Astrocyte (in vitro differentiated cells and primary cell): Measurements from ENCODE around the gene NLGN1. TPM values are rescaled to one million over a fixed set of nuclear protein-coding genes. Genes with fewer than 3 reads are reported as not detected.

Experiments used
- DNase-seq: peaks from one replicate; pipeline ENCODE4 v3.0.0-alpha.2; 2010; ENCODE audit warnings: low read depth
- FAIRE-seq: peaks from 2 replicates; lab custom pipeline; 2011; peaks lifted over from hg19 to GRCh38; lab: Jason Lieb, UNC
- H2AFZ ChIP-seq: 2 replicates; pipeline ENCODE4 v1.6.0; 2012; ENCODE audit warnings: low read depth, low read length, inconsistent platforms
- H3K27ac ChIP-seq: 2 replicates; pipeline ENCODE4 v1.5.1; 2011; ENCODE audit warnings: low read depth, low read length, inconsistent platforms
- H3K27me3 ChIP-seq: 2 replicates; pipeline ENCODE4 v1.6.0; 2011; ENCODE audit warnings: low read length, inconsistent platforms; ENCODE audit not compliant: insufficient read depth
- H3K36me3 ChIP-seq: 2 replicates; pipeline ENCODE4 v1.5.1; 2011; ENCODE audit warnings: low read length, inconsistent platforms; ENCODE audit not compliant: insufficient read depth
- H3K4me1 ChIP-seq: 2 replicates; pipeline ENCODE4 v1.5.1; 2011; ENCODE audit warnings: low read length, inconsistent platforms; ENCODE audit not compliant: insufficient read depth
- H3K4me2 ChIP-seq: 2 replicates; pipeline ENCODE4 v1.6.0; 2012; ENCODE audit warnings: low read length, inconsistent platforms
- H3K4me3 ChIP-seq: 2 replicates; pipeline ENCODE4 v1.5.1; 2011; ENCODE audit warnings: low read depth, mild to moderate bottlenecking, low read length, inconsistent platforms; ENCODE audit not compliant: insufficient read depth
- H3K79me2 ChIP-seq: 2 replicates; pipeline ENCODE4 v1.6.0; 2012; ENCODE audit warnings: mild to moderate bottlenecking, low read length, inconsistent platforms; ENCODE audit not compliant: insufficient read depth
- H3K9ac ChIP-seq: 2 replicates; pipeline ENCODE4 v1.6.0; 2012; ENCODE audit warnings: mild to moderate bottlenecking, low read length, inconsistent platforms
- H3K9me3 ChIP-seq: 2 replicates; pipeline ENCODE4 v1.5.1; 2012; ENCODE audit warnings: low read depth, mild to moderate bottlenecking, low read length, inconsistent platforms; ENCODE audit not compliant: insufficient read depth
- H4K20me1 ChIP-seq: 2 replicates; pipeline ENCODE4 v1.6.0; 2012; ENCODE audit warnings: low read length, inconsistent platforms; ENCODE audit not compliant: insufficient read depth
- H3K27ac Mint-ChIP-seq: one replicate; pipeline ENCODE4 v1.8.0; 2021; ENCODE audit warnings: mild to moderate bottlenecking, mixed read lengths; ENCODE audit not compliant: unreplicated experiment
- H3K27me3 Mint-ChIP-seq: one replicate; pipeline ENCODE4 v1.8.0; 2021; ENCODE audit warnings: low read depth, mixed read lengths; ENCODE audit not compliant: unreplicated experiment
- H3K36me3 Mint-ChIP-seq: one replicate; pipeline ENCODE4 v1.8.0; 2021; ENCODE audit warnings: low read depth, mixed read lengths; ENCODE audit not compliant: unreplicated experiment
- H3K4me1 Mint-ChIP-seq: one replicate; pipeline ENCODE4 v1.8.0; 2021; ENCODE audit warnings: low read depth, mixed read lengths; ENCODE audit not compliant: unreplicated experiment
- H3K4me3 Mint-ChIP-seq: one replicate; pipeline ENCODE4 v1.8.0; 2021; ENCODE audit warnings: mild to moderate bottlenecking, moderate library complexity, mixed read lengths; ENCODE audit not compliant: unreplicated experiment
- H3K9me3 Mint-ChIP-seq: one replicate; pipeline ENCODE4 v1.8.0; 2021; ENCODE audit warnings: mild to moderate bottlenecking, mixed read lengths; ENCODE audit not compliant: unreplicated experiment
- EZH2 ChIP-seq: IDR thresholded peaks from 2 replicates; pipeline ENCODE4 v1.6.1; 2012; ENCODE audit warnings: mild to moderate bottlenecking, low read length, inconsistent platforms; ENCODE audit not compliant: insufficient read depth
- total RNA-seq: library from RNA; stranded (reverse); gene quantifications from 2 replicates; pipeline ENCODE4 v1.2.1, GENCODE V29; 2021
- TF ChIP-seq, protein P1 (sequence below): IDR thresholded peaks from 2 replicates; pipeline ENCODE4 v1.5.1; 2011; ENCODE audit warnings: low read depth, mild to moderate bottlenecking, inconsistent platforms, low read length, moderate library complexity; ENCODE audit not compliant: insufficient read depth

Gene NLGN1
- total RNA-seq, 1 donor from 2014 or later: 1.2 TPM

DNA sequence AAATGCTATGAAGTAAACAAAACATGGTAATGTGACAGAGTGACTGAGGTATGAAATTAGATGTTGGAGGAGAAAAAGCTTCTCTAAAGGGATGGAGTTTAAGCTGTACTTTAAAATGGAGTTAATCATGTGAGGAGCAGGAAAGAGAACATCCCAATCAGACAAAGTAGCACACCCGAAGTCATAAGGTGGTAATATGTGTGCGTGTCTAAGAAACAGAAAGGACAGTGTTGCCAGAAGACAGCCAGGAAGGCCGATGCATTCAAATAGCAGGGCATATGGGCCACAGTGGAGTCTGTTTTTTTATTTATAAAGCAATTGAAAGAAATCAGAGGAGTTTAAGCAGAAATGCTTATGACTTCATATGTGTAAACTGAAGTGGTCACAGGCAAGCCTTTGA lies 376.3 kb downstream of the NLGN1 start:
- Histone ChIP-seq H3K4me3 (no peak overlapping the region), H3K9me3 (no peaks in the 10 kb centered on the region), H3K27ac (no peak overlapping the region), H3K9ac (no peak overlapping the region), H4K20me1 (no peaks in the 10 kb centered on the region), H2AFZ (no peak overlapping the region), H3K27me3 (no peaks in the 10 kb centered on the region), H3K4me2 (no peak overlapping the region), H3K36me3 (no peaks in the 10 kb centered on the region), H3K4me1 (no peaks in the 10 kb centered on the region), H3K79me2 (no peaks in the 10 kb centered on the region)
- Mint-ChIP-seq H3K27me3 (no peaks in the 10 kb centered on the region), H3K4me3 (no peak overlapping the region), H3K4me1 (peaks cover 3% of the 10 kb centered on the region), H3K9me3 (no peaks in the 10 kb centered on the region), H3K27ac (no peak overlapping the region), H3K36me3 (no peaks in the 10 kb centered on the region)
- TF ChIP-seq EZH2: no peak
- TF ChIP-seq, protein P1, sequence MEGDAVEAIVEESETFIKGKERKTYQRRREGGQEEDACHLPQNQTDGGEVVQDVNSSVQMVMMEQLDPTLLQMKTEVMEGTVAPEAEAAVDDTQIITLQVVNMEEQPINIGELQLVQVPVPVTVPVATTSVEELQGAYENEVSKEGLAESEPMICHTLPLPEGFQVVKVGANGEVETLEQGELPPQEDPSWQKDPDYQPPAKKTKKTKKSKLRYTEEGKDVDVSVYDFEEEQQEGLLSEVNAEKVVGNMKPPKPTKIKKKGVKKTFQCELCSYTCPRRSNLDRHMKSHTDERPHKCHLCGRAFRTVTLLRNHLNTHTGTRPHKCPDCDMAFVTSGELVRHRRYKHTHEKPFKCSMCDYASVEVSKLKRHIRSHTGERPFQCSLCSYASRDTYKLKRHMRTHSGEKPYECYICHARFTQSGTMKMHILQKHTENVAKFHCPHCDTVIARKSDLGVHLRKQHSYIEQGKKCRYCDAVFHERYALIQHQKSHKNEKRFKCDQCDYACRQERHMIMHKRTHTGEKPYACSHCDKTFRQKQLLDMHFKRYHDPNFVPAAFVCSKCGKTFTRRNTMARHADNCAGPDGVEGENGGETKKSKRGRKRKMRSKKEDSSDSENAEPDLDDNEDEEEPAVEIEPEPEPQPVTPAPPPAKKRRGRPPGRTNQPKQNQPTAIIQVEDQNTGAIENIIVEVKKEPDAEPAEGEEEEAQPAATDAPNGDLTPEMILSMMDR: no peak
- DNase-seq (no peak), FAIRE-seq (no peak)

DNA sequence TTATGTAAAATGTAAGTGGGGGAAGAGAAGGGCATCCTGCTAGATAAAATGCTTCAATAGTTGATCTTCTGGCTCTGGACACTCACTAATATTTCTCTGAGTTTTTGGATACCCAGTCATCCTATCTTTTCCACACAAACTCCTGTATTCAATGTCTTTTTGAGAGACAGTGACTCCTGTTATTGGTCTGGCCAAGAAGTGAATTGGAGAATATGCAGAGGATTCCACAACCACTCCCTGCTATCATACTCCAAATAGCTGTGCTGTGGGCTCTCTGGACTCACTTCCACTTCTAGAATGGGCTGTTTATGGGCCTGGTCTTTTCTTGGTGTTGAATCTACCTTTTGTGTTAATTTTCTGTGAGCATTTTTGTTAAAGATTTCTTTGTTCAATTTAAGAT lies 376.8 kb downstream of the NLGN1 start:
- Histone ChIP-seq H3K4me1 (no peaks in the 10 kb centered on the region), H3K27ac (no peak overlapping the region), H2AFZ (no peak overlapping the region), H4K20me1 (no peaks in the 10 kb centered on the region), H3K4me2 (no peak overlapping the region), H3K9ac (no peak overlapping the region), H3K4me3 (no peak overlapping the region), H3K27me3 (no peaks in the 10 kb centered on the region), H3K79me2 (no peaks in the 10 kb centered on the region), H3K9me3 (no peaks in the 10 kb centered on the region), H3K36me3 (no peaks in the 10 kb centered on the region)
- no peak overlapping the region for H3K27ac Mint-ChIP-seq
- H3K27me3 Mint-ChIP-seq: no peaks in the 10 kb centered on the region
- peaks cover 3% of the 10 kb centered on the region for H3K4me1 Mint-ChIP-seq
- H3K4me3 Mint-ChIP-seq: no peak overlapping the region
- H3K36me3 Mint-ChIP-seq: no peaks in the 10 kb centered on the region
- FAIRE-seq (no peak), DNase-seq (no peak)
- no peaks in the 10 kb centered on the region for H3K9me3 Mint-ChIP-seq
- TF ChIP-seq, protein P1: no peak
- no peak for TF ChIP-seq EZH2

DNA sequence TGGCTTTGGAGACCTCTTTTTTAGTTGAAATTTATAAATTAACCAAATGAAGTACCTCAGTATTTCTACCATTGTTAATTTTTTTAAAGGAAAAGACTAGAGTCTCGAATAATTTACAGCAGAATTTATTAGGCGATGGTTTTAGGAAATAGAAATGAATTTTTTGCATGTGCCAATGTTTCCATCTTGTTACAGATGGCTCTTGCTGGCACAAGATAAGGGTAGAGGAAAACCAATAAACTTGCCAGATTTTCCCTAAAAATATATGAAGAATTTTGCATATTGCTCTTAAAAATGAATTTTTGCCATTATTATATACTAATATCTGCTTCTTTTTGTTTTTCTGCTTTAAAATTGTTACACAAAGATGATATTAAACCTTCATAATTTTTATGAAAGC lies 380.7 kb downstream of the NLGN1 start:
- H3K27me3 Mint-ChIP-seq: no peaks in the 10 kb centered on the region
- H3K27me3 ChIP-seq: no peaks in the 10 kb centered on the region
- no peak overlapping the region for H3K9ac ChIP-seq
- DNase-seq (no peak), FAIRE-seq (no peak)
- H3K79me2 ChIP-seq: no peaks in the 10 kb centered on the region
- H3K4me1 Mint-ChIP-seq: no peaks in the 10 kb centered on the region
- H3K27ac Mint-ChIP-seq: no peak overlapping the region
- H3K9me3 Mint-ChIP-seq: no peaks in the 10 kb centered on the region
- no peak overlapping the region for H2AFZ ChIP-seq
- H3K36me3 ChIP-seq: no peaks in the 10 kb centered on the region
- no peaks in the 10 kb centered on the region for H4K20me1 ChIP-seq
- H3K9me3 ChIP-seq: no peaks in the 10 kb centered on the region
- no peaks in the 10 kb centered on the region for H3K36me3 Mint-ChIP-seq
- H3K4me3 Mint-ChIP-seq: no peak overlapping the region
- TF ChIP-seq, protein P1: no peak
- TF ChIP-seq EZH2: no peak
- no peak overlapping the region for H3K4me3 ChIP-seq
- H3K27ac ChIP-seq: no peak overlapping the region
- H3K4me2 ChIP-seq: no peak overlapping the region
- H3K4me1 ChIP-seq: no peaks in the 10 kb centered on the region
